Renal pelvis (tissue), 4 donors: ENCODE results near the gene ARL10. TPM values are rescaled to one million over a fixed set of nuclear protein-coding genes. Genes with fewer than 3 reads are reported as not detected.
"Not testable (repeated sequence)": the region's sequence is repeated elsewhere in the genome, so short reads cannot be mapped to it uniquely, and the experiment has no call there.

Experiments
- DNase-seq: peaks from one replicate; pipeline ENCODE4 v3.0.0-alpha.2; 2013
- polyA plus RNA-seq, 3 donors: library from polyadenylated mRNA; unstranded; fragments of 120-200 nt; gene quantifications; one replicate each; pipeline ENCODE4 v1.2.1, GENCODE V29; 2013; ENCODE audit not compliant: insufficient read length in 3 of 3

Gene ARL10
- polyA plus RNA-seq, 3 donors: 10.0 to 16.2 (median 14.3) TPM

DNA sequence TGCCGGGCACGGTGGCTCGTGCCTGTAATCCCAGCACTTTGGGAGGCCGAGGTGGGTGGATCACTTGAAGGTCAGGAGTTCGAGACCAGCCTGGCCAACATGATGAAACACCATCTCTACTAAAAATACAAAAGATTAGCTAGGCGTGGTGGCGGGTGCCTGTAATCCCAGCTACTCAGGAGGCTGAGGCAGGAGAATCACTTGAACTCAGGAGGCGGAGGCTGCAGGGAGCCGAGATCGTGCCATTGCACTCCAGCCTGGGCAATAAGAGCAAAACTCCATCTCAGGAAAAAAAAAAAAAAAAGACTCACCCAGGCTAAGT is 42.9 kb downstream of the ARL10 start:
- DNase-seq: not testable (repeated sequence)

DNA sequence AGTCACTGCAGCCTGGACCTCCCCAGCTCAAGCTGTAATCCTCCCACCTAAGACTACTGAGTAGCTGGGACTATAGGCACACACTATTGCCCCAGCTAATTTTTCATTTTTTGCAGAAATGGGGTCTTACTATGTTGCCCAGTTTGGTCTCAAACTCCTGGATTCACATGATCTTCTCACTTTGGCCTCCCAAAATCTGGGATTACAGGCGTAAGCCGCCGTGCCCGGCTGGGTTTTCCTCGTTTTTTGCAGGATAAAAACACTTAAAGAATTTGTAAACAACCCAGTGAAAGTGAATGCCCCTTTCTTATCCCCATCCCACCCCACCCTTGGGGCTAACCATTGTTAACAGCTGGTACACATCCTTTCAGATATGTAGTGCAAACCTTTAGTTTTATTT is 43.3 kb downstream of the ARL10 start:
- no peak for DNase-seq

DNA sequence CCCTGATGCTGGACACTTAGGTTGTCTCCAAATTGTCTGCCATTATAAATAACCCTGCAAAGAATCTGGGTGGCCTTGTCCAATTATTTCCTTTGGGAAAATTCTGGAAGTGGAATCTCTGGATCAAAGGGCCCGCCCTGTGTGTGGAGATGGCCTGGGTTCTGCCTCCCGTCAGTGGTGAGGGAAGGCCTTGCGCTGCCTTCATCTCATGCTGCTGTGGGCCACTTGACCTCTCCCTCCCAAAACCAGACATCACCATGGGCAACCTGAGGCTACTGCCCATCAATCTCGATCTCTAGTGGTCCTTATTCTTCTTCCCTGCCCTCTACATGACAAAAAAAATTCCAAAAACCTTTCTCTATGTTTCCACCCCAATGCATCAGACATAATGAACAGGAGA is 44.5 kb downstream of the ARL10 start:
- no peak for DNase-seq

DNA sequence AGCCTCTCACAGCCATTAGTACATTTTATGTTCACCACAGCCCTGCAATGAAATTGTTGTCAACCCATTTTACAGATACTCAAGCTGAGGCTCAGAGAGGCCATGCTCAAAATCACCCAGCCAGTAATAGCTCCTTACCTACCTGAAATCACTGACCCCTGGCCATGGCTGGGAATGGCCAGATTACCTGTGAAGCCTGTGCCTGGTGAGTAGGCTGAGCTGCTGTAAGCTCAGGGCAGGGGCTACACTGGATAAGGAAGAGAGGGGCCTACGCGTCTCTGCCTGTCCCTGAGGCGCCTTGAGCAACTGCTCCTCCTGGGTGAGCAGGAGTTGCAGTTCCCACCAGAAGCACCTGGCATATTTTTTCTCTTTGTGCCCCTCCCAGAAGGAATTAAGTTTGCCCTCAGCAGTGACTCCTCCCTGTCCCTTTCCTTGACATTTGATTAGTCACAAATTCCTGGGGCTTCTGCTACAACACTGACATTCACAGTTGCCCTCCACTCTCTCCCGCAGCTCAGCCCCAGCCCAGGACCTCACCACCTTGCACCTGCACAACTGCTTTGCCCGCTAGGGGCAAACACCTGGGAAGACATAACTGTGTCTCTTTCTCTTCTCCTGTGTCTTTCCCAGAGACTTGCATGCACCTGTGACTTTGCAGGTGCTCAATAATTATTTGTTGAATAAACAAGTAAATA is 45.3 kb downstream of the ARL10 start:
- DNase-seq: no peak

DNA sequence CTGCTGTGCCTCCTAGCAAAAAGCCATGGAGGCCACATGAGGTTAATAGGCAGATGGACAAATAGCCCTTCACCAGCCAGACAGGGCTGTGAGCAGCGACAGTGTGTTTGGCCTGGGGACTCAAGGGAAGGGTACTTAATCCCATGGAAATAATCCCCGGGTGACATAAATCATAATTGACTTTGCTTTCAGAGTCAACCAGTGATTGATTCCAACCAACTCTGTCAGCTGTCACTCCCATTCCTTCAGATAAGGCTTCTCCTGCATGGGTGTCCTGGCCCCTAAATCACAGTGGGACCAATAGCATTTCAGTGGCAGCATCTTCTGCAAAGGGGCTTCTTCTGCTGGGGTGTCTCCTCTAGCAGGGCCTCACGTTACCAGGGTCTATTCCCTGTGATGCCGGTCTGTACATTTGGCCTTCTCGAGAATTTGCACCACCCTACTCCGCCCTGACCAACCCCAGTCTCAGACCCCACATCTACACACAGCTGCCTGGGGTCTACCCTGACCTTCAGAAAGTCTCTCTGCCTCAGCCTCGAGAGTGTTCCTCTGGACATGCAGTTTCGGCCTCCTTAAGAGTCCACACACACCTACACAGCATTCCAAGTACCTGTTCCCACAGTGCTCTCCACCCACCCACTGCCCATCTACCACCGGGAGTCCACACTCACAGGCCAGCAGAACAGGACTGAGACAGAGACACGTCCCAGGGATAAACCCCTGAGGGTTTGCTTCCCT is 47.4 kb downstream of the ARL10 start:
- DNase-seq: no peak

DNA sequence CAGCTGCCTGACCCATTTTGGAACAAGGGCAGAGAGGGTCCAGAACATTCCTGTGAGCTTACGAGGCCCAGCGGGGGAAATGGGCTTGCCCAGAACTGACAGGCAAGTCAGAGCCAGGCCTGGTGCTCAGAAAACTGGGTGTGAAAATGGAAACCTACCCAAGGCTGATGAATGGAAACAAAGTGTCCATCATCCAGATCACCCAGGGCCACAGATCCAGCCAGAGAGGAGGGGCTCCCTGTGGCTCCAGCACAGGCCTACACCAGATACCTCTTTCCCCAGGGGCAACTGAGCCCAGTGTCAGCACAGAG is 47.9 kb downstream of the ARL10 start:
- DNase-seq: no peak

DNA sequence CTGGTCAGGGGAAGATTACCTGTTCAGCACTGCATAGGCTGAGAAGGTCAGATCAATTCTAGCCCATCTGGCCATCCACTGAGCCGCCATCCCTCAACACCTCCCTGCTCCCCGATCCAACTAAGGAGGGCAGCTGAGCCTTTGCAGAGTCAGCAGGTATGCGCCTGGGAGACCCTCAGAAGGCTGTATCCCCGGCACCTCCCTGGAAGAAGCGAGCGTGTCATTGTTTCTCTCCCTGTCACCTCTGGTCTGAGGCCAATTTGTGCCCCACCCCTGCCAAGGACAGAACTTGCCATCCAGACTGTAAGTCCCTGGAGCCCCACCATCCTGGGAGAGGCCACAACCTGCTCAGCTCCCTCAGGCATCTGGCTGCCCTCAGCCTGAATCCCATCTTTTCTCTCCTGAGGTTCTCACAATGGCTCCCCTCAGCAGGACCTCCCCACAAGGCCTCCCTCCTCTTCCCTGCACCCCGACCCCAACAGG is 48.5 kb downstream of the ARL10 start:
- no peak for DNase-seq

DNA sequence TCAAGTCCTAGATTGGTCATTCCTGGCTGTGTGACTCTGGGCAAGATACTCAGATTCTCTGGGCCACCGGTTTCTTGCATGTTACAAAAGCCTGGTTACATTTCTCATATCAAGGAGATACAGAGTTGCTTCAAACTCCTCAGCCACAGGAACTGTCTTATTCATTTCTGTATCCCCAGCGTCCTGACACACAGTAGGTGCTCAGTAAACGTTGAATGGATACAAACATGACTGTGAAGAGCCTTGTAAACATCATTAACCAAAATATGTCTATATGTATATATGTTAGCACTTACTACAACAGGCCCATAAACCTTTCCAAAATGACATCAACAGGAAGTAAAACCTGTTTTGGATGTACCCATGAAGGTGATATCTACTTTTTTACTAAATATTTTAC is 49.4 kb downstream of the ARL10 start:
- DNase-seq: no peak

DNA sequence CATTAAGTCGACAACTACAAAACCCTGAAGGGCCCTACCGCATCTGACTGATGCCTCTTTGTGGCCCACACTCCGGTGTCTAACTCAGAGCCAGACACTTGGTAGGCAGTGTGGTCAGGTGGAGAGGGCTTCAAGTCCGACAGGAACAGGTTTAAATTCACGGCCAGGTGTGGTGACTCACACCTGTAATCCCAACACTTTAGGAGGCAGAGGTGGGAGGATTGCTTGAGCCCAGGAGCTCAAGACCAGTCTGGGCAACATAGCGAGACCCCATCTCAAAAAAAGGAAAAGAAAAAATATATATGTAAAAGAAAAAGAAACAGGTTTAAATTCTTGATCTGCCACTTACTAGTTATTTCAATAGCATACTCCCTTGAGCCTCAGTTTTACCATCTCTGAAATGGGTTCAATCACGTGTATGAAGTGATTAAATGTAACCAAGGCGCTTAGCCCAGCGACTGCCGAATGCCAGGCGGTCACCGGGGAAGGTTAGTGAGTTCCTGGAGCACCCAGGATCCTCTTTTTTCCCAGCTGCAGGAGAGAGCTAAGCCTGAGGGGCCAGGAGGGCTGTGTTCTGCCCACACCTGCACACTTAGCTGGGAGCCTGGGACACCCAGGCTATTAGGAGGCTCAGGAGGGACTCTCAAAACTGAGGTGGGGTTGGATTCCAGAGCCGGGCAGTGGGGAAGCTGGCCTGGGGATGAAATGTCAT is 50.1 kb downstream of the ARL10 start:
- DNase-seq: no peak

DNA sequence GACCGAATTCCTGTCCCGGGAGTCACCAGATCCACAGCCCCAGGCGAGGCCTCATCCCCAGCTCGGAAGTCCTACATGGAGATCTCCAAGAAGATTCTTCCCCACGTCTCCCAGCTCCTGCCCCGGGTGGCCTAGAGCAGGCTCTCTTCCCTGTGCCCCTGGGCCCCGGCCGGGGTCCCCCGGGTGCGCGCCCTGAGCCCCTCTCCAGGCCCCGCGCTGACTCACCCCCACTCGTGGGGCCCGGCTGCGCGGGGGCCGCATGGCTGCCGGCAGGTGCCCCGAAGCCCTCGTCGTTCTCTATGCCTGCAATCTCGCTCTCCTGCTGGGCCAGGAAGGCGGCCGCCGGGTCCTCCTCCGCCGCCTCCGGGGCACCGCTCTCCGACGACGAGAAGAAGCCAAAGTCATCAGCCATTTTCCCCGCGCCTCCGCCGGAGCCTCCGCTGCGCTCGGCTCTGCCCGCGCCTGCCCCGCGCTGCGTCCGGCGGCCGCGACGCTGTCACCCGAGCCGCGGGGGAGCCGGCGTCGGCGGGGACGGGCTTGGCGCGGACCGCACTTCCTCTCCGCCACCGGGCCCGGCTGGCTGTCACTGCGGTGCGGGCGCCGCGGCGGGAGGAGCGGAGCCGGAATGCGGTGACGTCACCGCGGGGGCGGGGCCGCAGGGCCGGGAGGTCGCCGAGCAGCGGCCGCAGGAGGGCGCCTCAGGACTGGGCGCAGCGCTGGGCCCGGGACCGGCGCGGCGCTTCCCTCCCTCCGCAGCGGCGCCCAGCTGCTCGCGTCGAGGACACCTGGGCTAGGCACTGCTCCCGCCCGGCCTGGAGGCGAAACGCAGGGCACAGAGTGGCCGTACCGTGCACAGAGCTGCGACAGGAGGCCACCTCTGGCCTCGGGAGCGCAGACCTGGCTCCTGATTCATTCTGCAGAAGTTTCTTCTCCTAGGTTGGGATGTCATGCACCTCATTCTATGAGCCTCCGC is 51.0 kb downstream of the ARL10 start, which contains the start of gene CLTB:
TSS of gene CLTB (minus strand) at position 588 of the 973 bp plus-strand sequence. CDS start at position 412, 176 bp downstream.
- peak; percentile 87 for DNase-seq

DNA sequence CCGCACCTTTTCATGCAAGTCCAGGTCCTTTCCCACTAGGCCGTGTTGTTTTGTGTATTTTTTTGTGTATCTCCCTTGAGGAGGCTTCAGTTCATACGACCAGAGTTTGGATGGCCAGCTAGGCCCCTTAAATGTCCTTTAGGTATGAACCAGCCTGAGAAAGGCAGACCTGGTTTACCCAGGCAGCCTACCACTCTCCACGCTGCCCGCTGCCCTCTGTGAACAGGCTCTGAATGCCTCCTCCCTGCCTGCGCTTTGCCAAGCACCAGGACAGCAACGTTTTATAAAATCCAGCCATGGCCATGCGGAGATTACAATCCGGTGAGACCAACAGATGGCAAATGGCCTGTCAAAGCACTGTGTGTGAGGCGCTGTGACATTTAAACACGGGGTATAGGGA is 51.7 kb downstream of the ARL10 start:
- DNase-seq: no peak

DNA sequence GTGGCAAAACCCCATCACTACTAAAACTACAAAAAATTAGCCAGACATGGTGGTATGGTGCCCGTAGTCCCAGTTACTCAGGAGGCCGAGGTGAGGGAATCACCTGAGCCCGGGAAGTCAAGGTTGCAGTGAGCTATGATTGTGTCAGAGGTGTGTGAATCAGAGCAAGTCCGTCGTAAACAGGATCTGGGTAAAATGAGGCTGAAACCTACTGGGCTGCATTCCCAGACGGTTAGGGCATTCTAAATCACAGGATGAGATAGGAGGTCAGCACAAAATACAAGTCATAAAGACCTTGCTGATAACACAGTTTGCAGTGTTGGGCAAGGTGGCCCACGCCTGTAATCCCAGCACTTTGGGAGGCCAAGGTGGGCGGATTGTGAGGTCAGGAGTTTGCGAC is 53.0 kb downstream of the ARL10 start:
- DNase-seq: no peak

DNA sequence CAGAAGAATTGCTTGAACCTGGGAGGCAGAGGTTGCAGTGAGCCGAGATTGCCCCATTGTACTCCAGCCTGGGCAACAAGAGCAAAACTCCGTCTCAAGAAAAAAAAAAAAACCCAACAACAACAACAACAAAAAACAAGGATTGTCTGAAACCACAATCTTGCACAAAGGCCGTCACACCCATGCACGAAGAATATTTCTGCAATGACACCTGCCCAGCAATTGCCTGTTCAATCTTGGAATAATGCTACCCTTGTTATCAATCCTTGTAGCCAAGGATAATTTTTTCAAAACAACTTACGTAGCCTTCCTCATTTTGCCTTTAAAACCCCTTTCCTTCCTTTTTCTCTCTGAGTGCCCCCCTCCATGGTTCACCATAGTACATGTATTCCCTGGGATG is 54.8 kb downstream of the ARL10 start:
- no peak for DNase-seq

DNA sequence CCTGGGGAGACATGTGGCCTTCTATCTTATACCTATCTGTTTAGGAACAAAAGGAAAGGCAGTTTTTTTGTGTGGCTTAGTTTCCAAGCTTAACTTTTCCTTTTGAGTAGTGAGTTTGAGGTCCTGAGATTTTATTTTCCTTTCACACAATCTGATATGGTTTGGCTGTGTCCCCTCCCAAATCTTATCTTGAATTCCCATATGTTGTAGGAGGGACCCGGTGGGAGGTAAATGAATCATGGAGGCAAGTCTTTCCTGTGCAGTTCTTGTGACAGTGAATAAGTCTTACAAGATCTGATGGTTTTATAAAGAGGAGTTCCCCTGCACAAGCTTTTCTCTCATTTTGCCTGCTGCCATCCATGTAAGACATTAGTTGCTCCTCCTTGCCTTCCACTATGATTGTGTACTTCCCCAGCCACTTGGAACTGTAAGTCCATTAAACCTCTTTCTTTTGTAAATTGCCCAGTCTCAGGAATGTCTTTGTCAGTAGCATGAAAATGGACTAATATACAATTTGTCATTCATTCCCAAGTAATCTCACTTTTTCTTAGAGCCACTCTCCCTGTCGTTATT is 55.8 kb downstream of the ARL10 start:
- no peak for DNase-seq

DNA sequence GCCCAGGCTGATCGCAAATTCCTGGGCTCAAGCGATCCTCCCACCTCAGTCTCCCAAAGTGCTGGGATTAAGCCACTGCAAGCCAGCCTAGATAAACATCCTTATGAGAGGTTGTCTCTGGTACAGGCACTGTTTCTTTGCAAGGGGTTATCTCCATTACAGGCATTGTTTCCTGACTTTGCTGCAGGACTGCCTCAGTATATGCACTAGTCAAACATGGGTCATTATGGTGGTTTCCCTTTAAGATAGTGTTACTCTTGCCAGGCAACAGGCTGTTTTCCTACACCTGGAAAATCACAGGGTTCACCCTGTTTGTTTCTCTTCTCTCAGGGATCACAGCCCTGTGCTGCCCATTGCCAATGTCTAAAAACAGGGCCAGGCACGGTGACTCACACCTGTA is 58.9 kb downstream of the ARL10 start:
- DNase-seq: no peak

DNA sequence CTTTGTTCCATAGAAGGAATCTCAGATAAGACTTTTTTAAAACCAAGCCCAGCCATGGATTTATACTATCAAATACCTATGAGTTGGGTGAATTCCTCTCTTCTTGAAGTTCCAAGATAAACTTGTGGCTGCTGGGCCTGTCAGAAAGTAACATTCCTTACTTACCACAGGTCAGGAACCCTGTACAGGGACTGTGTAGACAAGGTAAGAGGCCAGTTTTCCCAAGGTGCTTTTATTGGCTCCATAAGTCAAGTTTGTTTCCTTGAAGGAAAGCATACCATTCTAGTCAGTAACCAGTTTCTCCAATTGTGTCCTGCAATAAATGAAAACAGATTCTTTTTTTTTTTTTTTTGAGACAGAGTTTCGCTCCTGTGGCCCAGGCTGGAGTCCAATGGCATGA is 59.9 kb downstream of the ARL10 start:
- DNase-seq: no peak

DNA sequence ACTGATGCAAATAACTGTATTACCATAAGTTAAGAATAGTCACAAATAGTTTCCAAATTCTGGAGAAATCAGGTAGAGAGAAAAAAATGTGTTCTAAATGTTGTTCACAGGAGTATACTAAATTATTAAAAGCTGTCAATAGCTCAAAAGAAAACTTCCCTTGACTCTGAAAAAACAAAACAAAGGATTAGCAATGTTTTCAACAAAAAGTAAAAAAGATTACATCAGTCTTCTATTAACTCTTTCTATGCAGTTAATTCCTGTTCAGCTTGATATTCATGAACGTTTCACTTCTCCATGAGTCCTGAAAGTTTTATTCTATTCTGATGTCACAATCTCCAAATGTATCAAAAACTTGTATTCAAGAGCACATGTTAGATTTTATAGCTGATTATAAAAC is 60.5 kb downstream of the ARL10 start:
- no peak for DNase-seq

DNA sequence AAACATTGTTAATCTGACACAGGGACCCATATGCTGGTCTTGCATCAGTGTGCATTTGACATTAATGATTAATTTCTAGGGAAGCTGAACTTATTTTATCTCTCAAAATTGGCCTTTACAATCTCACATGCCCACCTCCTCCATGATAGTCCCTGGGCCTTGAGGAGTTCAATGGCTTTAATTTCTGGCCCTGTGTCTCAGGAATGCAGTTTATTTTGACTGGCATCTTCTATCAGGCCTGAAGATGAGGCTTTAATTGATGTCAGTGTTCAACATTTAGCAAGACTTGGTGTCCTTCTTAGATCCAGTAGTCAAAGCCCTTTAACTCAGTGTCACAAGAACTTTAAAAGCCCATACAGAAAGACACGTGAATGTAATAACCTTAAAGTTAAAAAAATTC is 61.6 kb downstream of the ARL10 start:
- no peak for DNase-seq

DNA sequence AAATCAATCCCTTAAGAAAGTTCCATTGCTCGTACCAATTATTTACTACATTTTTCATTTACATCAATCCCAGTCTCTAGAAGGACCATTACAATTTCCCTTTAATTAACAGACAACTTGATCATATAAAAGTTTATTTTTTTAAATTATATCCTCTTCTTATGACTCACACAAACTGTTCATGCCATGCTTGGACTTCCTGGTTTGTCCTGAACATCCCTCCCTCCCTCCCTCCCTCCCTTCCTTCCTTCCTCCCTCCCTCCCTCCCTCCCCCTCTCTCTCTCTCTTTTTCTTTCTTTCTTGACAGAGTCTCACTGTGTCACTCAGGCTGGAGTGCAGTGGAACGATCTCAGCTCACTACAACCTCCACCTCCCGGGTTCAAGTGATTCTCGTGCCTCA is 62.7 kb downstream of the ARL10 start:
- no peak for DNase-seq

DNA sequence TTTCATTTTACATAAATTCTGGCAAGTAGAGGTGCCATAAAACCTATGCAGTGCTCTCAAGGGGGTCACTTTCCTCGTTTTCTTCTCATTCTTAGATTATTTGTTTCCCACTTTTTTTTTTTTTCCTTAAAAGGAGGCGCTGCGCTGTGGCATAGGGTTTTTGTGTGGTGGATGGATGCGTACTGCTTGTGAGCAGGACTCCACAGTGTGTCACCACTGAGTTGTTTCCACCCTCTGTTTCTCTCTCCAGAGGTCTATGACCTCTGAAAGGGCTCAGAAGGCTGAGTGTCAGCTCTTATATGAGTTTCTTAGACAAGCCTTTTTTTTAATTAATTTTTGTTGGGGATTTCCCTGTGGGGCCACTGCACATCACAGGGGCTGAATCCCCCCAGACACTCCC is 64.7 kb downstream of the ARL10 start:
- DNase-seq: no peak
